ENCODE results near the gene ARRDC4. TPM values are rescaled to one million over a fixed set of nuclear protein-coding genes. Genes with fewer than 3 reads are reported as not detected.
A peak's percentile ranks its signal among the peaks of the same experiment; 100 is the strongest.

The ARRDC4 gene
- total RNA-seq, 1 experiment from 2014 or later, result 6.9 TPM

DNA sequence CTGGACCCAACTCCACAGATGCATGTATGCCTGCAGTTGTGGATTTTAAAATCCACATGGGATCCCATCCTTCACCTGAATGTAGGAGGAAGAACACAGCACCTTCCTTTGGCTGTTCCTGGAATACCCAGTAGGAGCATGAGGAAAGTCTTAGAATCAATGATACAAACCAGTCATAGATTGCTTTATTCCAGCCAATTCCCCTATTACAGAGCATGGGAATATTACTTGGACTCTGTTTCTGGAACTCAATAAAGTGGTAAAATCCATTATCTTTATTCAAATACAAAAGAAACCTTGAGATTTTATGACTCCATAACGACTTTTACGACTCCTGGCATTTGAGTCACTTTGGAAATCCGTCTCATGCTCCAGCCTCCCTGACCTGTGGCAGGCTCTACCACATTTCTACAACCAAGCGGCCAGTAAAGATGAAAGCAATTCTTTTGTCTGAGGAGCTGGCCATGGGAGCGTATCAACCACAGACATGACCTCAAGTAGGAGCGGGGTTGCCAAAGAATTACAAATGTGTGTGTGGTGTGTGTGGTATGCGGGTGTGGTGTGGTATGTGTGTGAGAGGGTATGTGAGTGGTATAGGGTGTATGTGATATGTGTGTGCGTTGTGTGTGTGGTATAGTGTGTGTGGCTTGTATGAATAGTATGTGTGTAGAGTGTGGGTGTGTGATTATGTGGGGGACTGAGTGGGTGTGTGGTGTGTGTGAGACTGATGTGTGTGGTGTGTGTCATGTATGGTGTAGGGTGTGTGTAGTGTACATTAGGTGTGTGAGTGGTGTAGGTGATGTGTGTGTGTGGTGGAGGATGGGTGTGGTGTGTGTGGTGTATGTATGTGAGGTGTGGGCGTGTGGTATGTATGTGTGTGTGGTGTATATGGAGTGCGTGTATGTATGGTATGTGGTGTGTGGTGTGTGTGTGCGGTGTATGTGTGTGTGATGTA is 40.0 kb downstream of the ARRDC4 start:
- Histone ChIP-seq H3K4me1 (replicated peaks; ENCODE audit: insufficient read depth) (no peaks in the 10 kb centered on the region), H3K27ac (no peak overlapping the region), H3K4me3 (no peak overlapping the region), H3K79me2 (ENCODE audit: low read depth) (no peaks in the 10 kb centered on the region), H3K9me3 (ENCODE audit: insufficient read depth, low read depth) (0 out of 2 replicates have a peak, but pooled peaks cover 3% of the 10 kb centered on the region), H2AFZ (no peak overlapping the region), H3K36me3 (ENCODE audit: low read depth) (no peaks in the 10 kb centered on the region), H4K20me1 (ENCODE audit: insufficient read depth) (no peaks in the 10 kb centered on the region), H3F3A (ENCODE audit: insufficient read depth, low read depth) (peaks cover 7% of the 10 kb centered on the region; the same call in 1 of the 2 replicates), H3K27me3 (ENCODE audit: insufficient read depth, low read depth) (no peaks in the 10 kb centered on the region), H3K9me2 (ENCODE audit: insufficient read depth) (no peaks in the 10 kb centered on the region; the same call in 1 of the 2 replicates), H3K4me2 (no peak overlapping the region)
- DNase-seq, result peak in 1 of 2 experiments; percentile 70
- TF ChIP-seq, protein P1, sequence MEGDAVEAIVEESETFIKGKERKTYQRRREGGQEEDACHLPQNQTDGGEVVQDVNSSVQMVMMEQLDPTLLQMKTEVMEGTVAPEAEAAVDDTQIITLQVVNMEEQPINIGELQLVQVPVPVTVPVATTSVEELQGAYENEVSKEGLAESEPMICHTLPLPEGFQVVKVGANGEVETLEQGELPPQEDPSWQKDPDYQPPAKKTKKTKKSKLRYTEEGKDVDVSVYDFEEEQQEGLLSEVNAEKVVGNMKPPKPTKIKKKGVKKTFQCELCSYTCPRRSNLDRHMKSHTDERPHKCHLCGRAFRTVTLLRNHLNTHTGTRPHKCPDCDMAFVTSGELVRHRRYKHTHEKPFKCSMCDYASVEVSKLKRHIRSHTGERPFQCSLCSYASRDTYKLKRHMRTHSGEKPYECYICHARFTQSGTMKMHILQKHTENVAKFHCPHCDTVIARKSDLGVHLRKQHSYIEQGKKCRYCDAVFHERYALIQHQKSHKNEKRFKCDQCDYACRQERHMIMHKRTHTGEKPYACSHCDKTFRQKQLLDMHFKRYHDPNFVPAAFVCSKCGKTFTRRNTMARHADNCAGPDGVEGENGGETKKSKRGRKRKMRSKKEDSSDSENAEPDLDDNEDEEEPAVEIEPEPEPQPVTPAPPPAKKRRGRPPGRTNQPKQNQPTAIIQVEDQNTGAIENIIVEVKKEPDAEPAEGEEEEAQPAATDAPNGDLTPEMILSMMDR (conservative IDR thresholded peaks at IDR 0.05), result no peak
- no peak for TF ChIP-seq EZH2 (IDR thresholded peaks at IDR 0.05; ENCODE audit: low read depth)
- CTCF ChIA-PET, result no interaction called here
- intact Hi-C loops (cut with micrococcal nuclease; ENCODE audit: unreplicated experiment), result no loop called here
- BruUV-seq (replicated peaks), result no TSS peak
- POLR2A ChIA-PET (ENCODE audit: unreplicated experiment), result no interaction called here

DNA sequence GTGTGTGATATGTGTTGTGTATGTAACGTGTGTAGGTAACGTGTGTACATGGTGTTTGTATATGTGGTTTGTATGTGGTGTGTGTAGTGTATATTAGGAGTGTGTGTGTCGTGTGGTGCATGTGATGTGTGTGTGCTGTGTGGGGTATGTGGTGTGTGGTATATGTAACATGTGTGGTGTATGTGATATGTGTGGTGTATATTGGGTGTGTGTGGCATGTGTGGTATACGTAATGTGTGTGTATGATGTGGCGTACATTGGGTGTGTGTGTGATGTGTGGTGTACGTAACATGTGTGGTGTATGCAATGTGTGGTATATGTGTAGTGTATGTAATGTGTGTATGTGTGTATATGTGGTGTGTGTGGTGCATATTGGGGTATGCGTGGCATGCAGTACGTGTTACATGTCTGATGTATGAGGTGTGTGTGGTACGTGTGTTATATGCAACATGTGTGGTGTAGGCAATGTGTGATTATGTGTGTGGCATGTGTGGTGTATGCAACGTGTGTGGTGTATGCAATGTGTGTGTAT is 41.2 kb downstream of the ARRDC4 start:
- Histone ChIP-seq H2AFZ (no peak overlapping the region), H3K4me3 (no peak overlapping the region), H3K79me2 (ENCODE audit: low read depth) (no peaks in the 10 kb centered on the region), H3K4me2 (no peak overlapping the region), H3K27me3 (ENCODE audit: insufficient read depth, low read depth) (no peaks in the 10 kb centered on the region), H3K9me3 (ENCODE audit: insufficient read depth, low read depth) (no peaks in the 10 kb centered on the region), H3F3A (ENCODE audit: insufficient read depth, low read depth) (peaks cover 7% of the 10 kb centered on the region; the same call in 1 of the 2 replicates), H3K36me3 (ENCODE audit: low read depth) (no peaks in the 10 kb centered on the region), H3K9me2 (ENCODE audit: insufficient read depth) (no peaks in the 10 kb centered on the region; the same call in 1 of the 2 replicates), H3K27ac (no peak overlapping the region), H4K20me1 (ENCODE audit: insufficient read depth) (no peaks in the 10 kb centered on the region), H3K4me1 (replicated peaks; ENCODE audit: insufficient read depth) (no peaks in the 10 kb centered on the region)
- BruUV-seq (replicated peaks), result no TSS peak
- no peak for TF ChIP-seq EZH2 (IDR thresholded peaks at IDR 0.05; ENCODE audit: low read depth)
- TF ChIP-seq, protein P1 (conservative IDR thresholded peaks at IDR 0.05), result no peak
- intact Hi-C loops (cut with micrococcal nuclease; ENCODE audit: unreplicated experiment), result no loop called here
- CTCF ChIA-PET, result no interaction called here
- no peak for DNase-seq
- POLR2A ChIA-PET (ENCODE audit: unreplicated experiment), result no interaction called here

DNA sequence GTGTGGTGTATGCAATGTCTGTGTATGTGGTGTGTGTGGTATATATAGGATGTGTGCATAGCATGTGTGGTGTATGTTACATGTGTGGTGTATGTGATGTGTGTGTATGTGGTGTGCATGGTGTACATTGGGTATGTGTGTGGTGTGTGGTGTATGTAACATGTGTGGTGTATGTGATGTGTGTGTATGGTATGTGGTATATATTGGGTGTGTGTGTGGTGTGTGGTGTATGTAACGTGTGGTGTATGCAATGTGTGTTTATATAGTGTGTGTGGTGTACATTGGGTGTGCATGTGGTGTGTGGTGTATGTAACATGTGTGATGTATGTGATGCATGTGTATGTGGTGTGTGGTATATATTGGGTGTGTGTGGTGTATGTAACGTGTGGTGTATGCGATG is 41.9 kb downstream of the ARRDC4 start:
- ChIA-PET POLR2A (ENCODE audit: unreplicated experiment) (no interaction called here), CTCF (no interaction called here)
- Histone ChIP-seq H2AFZ (no peak overlapping the region), H3K9me3 (ENCODE audit: insufficient read depth, low read depth) (no peaks in the 10 kb centered on the region), H3K9me2 (ENCODE audit: insufficient read depth) (no peaks in the 10 kb centered on the region; the same call in 1 of the 2 replicates), H3K4me2 (no peak overlapping the region), H3K79me2 (ENCODE audit: low read depth) (no peaks in the 10 kb centered on the region), H4K20me1 (ENCODE audit: insufficient read depth) (no peaks in the 10 kb centered on the region), H3F3A (ENCODE audit: insufficient read depth, low read depth) (peaks cover 7% of the 10 kb centered on the region; the same call in 1 of the 2 replicates), H3K27me3 (ENCODE audit: insufficient read depth, low read depth) (no peaks in the 10 kb centered on the region), H3K27ac (no peak overlapping the region), H3K36me3 (ENCODE audit: low read depth) (no peaks in the 10 kb centered on the region), H3K4me1 (replicated peaks; ENCODE audit: insufficient read depth) (no peaks in the 10 kb centered on the region), H3K4me3 (no peak overlapping the region)
- intact Hi-C loops (cut with micrococcal nuclease; ENCODE audit: unreplicated experiment), result no loop called here
- BruUV-seq (replicated peaks), result no TSS peak
- no peak for DNase-seq
- TF ChIP-seq EZH2 (IDR thresholded peaks at IDR 0.05; ENCODE audit: low read depth), result no peak
- TF ChIP-seq, protein P1 (conservative IDR thresholded peaks at IDR 0.05), result no peak
